Thyroid gland (tissue), 4 donors: ENCODE measurements around the gene PRKCE.

Experiments
- POLR2A ChIP-seq, 2 donors: fragments of 450-650 bp; IDR thresholded peaks; one replicate each; pipeline ENCODE4 v1.6.1; 2017; ENCODE audit warnings: antibody characterized with exemption in 2 of 2, mild to moderate bottlenecking in 2 of 2, moderate library complexity in 1 of 2
- TF ChIP-seq, protein P1 (sequence below), 6 experiments: fragments of 200-600 bp in 3 of 6; fragments of 450-650 bp in 3 of 6; sonication (generic) in 3 of 6; IDR thresholded peaks; one replicate each; pipeline ENCODE4 v1.5.1; 2016 to 2019; ENCODE audit warnings: antibody characterized with exemption in 6 of 6, mild to moderate bottlenecking in 2 of 6, inconsistent platforms in 1 of 6, moderate library complexity in 1 of 6

DNA sequence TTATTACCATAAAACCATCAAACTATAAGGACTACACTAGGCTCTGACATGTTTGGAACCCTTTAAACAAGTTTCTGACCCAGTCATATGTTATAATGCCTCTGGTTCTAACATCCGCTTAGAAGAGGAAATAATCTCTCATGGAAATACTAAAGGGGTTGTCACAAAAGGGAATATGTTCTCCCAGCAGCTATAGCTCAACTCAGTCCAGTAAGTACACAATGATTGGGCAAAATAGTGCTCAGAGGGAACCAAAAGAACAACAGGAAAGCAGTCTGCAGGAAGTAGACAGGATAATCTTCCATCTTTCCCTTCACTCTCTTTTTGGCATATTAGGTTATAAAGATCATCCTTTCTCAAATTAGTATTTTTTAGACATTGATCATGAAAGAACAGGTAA is 44.7 kb upstream of the PRKCE start:
- TF ChIP-seq, protein P1, sequence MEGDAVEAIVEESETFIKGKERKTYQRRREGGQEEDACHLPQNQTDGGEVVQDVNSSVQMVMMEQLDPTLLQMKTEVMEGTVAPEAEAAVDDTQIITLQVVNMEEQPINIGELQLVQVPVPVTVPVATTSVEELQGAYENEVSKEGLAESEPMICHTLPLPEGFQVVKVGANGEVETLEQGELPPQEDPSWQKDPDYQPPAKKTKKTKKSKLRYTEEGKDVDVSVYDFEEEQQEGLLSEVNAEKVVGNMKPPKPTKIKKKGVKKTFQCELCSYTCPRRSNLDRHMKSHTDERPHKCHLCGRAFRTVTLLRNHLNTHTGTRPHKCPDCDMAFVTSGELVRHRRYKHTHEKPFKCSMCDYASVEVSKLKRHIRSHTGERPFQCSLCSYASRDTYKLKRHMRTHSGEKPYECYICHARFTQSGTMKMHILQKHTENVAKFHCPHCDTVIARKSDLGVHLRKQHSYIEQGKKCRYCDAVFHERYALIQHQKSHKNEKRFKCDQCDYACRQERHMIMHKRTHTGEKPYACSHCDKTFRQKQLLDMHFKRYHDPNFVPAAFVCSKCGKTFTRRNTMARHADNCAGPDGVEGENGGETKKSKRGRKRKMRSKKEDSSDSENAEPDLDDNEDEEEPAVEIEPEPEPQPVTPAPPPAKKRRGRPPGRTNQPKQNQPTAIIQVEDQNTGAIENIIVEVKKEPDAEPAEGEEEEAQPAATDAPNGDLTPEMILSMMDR (IDR thresholded peaks at IDR 0.05): no peak
- no peak for TF ChIP-seq POLR2A (IDR thresholded peaks at IDR 0.05)
